GM19438 (cell line): ENCODE data around the gene LUC7L2.
"Not testable (repeated sequence)": the region's sequence is repeated elsewhere in the genome, so short reads cannot be mapped to it uniquely, and the experiment has no call there.

Source experiments
- ATAC-seq: cut with Tn5 transposase; IDR thresholded peaks from one replicate; pipeline ENCODE4 v1.9.1; 2021; ENCODE audit warnings: low read depth; ENCODE audit not compliant: unreplicated experiment

LUC7L2 gene

DNA sequence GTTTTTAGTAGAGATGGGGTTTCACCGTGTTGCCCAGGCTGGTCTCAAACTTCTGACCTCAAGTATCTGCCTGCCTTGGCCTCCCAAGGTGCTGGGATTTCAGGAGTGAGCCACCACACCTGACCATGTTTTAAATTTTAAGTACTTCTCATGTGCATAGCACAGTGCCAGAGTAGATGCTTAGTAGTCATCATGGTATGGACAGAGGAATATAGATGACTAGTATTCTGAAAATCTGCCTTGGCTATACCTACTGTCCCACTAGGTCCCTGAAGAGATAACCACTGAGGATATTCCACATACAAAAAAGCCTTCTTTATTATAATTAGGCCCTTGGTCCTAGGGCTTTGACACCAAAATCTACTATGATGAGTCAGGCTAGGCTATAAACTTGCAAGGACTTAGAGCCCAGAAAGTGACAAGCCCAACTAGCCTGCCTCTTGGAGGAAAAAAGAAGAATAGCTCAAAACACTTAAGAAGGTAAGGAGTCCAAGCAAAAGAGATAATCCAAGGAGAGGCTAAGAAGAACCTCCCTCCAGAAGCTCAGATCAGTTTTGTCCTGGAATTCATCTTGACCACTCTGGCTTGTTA is 34.0 kb downstream of the LUC7L2 start:
- ATAC-seq = no peak

DNA sequence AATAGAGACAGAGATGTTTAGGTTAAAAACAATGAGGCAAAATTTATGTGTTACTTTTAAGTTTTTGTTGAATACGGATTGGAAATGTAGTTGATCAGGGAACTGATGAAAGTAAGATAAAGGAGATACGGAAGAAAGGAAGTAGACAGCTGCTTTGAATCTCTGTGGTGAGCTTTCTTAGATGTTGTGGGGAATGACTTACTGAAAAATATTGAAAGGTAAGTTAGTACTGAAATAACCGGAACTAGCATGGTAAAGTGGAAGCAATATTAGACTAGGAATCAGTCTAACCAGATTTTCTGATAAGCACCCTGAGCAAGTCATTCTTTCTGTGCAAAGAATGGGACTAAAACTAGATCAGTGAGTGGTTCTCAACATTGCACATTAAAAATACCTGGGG is 34.8 kb downstream of the LUC7L2 start:
- no peak for ATAC-seq

DNA sequence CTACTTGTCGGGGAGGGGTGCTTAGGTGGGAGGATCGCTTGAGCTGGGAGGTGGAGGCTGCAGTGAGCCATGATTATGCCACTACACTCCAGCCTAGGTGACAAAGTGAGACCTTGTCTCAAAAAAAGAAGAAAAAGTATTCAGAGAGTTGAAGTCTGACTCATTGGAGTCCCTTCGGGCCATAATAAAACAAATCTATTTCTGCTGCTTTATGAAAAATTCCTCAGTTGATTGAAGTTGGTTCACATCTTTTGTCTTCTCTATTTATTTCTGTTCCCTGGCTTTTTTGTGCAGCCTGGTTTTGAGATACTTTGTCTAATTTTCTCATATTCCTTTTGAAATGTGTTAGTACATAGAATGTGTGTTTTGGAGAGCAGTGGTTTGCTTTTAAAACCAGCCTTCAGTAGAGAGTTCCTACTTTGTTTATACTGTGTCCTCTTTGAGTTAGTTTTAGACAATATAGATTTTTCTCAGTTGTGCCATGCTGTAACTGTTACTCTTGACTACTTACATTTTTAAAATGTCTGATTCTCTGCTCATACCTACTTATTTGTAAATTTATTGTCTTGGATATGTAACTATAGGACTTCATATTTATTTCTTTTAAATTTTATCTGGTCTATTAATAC is 36.7 kb downstream of the LUC7L2 start:
- no peak for ATAC-seq

DNA sequence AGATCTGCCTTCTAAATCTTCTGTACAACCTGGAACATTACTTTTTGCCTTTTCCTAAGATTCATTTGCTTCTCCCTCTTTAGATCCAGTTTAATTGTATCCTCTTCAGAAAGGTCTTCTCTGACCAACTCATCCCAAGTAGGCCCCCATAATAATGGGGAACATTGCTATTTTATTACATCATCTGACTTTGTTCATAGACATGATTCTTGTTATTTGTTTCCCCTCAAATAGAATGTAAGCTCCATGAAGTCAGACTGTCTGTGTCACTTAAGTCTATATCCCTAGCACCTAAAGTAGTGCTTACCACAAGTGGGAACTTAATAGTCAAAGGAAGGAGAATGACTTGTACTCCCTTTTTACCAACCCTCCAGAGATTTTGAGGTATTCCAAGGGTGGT is 37.5 kb downstream of the LUC7L2 start:
- no peak for ATAC-seq

DNA sequence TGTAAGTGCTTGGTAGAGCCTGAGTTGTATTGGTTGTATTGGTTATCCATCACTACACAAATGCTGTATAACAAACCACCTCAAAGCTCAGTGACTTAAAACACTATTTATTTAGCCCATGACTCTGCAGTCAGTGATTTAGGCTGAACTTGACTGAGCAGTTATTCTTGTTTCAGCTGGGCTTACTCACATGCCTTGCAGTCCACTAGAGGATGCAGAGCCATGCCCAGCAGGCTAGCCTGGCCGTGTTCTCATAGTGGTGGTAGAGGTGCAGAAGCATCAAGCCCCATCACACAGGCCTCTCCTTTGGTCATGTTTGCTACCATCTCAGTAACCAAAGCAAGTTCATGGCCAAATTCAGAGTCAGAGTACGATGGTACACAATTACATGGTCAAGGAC is 43.9 kb downstream of the LUC7L2 start:
- no peak for ATAC-seq

DNA sequence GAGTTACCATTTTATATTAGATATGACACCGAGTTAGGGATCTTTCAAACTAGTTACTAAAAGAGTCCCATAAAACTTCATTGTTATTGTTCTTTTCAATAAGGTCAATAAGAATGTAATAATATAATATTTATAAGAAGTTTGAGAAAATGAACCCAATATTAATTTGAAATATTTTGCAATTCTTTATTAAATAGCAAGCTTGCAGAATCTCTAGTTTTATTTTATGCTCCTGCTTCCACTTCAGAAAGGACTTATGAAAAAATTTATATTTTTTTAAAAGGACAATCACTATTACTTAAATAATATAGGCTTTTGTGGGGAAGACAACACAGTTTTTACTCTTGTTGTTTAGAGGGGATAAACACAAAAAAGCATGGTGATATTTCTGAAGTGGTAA is 47.9 kb downstream of the LUC7L2 start:
- no peak for ATAC-seq

DNA sequence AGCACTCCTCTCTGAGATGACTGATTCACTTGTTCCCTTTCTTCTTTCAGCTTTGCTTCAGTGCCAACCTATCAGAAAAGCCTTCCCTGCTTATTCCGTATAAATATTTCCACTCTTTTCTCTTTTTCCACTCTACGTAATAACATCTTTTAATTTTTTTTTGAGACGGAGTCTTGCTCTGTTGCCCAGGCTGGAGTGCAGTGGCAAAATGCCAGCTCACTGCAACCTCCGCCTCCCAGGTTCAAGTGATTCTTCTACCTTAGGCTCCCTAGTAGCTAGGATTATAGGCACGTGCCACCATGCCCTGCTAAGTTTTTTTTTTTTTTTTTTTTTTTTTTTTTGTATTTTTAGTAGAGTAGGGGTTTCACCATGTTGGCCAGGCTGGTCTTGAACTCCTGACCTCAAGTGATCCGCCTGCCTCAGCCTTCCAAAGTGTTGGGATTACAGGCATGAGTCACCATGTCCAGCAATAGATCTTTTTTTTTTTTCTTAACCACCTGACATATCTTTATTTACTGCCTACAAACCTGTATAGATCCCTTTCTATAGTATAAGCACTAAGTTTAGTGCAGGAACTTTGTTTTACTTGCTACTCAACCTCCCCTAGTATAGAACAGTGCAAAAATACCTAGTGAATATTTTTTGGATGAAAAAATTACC is 55.2 kb downstream of the LUC7L2 start:
- not testable (repeated sequence) for ATAC-seq

DNA sequence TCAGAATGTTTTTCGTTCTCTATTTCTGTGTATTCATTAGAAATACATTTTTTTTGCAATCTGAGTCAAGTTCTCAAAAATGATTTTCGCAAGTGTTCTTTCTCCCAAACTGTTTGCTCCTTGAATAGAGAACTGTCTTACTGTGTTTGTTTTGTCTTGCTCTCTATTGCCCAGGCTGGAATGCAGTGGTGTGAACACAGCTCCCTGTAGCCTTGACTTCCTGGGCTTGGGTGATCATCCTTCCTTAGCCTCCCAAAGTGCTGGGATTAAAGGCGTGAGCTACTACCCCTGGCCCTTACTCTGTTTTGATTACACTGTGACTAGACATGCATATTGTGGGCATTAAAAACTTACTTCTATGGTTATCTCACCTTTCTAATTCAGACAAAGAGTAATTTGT is 56.7 kb downstream of the LUC7L2 start:
- ATAC-seq = no peak

DNA sequence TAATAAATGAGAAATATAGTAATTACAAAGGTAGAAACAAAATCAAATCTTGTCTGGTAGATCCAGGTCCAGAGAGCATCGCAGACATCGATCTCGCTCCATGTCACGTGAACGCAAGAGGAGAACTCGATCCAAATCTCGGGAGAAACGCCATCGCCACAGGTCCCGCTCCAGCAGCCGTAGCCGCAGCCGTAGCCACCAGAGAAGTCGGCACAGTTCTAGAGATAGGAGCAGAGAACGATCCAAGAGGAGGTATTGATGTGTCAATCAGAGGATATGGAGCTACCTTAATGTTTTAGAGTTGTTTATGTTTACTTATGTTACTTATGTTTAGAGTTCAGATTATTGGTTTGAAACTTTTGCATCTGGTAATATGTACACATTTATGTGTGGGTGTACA is 57.8 kb downstream of the LUC7L2 start:
- ATAC-seq = no peak

DNA sequence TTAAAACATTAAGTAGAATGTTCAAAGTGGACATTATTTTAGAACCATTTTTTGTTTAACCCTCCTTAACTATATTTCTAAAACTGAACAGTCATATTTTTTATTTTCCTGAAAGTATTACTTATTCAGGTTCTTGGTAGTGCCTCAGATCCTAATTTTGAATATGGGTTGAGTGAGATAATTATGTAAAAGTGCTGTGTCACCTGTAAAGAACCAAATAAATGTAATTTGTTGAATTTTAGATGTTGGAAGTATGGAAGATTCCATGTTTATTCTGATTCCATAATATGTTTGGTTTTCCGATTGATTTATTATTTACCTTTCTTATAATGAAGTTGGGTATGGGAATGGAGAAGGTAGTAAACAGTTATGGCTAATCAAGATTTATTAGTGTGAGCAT is 61.4 kb downstream of the LUC7L2 start:
- no peak for ATAC-seq

DNA sequence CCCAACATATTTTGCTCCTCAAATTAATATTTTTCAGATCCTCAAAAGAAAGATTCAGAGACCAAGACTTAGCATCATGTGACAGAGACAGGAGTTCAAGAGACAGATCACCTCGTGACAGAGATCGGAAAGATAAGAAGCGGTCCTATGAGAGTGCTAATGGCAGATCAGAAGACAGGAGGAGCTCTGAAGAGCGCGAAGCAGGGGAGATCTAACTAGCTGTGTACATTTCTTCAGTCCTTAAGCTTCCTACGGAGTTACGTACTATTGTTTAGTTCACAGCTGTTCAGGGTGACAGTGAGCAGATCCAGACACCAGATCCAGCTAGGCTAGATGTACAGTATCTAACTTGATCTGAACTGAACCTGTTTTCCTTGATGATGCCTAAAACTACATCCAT is 62.4 kb downstream of the LUC7L2 start:
- ATAC-seq = no peak

DNA sequence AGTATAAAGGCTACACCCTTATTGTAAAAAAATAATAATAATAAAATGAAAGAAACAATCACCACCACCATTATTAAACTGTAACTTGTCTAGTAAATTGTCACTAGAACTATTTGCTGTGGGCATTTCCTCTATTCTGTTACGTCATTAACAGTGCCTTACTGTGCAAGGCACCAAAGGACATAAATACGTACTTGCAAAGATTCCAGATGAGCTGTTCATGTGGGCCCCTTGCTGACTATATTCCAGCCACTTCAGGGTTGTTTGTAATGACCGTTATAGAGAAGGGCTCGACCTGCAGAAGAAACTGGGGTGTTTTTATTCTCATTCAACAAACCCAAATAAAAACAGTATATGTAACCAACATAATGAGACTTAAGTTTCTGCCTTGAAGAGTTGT is 63.4 kb downstream of the LUC7L2 start:
- ATAC-seq = no peak

DNA sequence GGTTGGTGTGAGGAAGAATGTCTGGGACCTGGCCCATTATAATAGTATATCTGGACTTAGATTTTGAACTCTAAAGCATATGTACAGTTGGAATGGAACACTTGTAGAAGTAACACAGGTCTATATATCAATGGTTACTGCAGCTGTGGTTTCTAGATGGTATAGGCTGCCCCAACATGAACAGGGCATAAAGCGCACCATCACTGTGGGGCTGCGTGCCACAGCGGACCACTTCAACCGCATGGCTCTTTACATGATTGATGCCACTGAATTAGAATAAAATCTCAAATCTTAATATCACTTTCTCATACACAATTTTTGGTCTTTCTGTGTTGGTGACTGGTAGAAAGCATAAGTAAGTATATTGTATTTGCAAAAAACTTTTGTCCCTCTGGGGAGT is 64.3 kb downstream of the LUC7L2 start:
- no peak for ATAC-seq

DNA sequence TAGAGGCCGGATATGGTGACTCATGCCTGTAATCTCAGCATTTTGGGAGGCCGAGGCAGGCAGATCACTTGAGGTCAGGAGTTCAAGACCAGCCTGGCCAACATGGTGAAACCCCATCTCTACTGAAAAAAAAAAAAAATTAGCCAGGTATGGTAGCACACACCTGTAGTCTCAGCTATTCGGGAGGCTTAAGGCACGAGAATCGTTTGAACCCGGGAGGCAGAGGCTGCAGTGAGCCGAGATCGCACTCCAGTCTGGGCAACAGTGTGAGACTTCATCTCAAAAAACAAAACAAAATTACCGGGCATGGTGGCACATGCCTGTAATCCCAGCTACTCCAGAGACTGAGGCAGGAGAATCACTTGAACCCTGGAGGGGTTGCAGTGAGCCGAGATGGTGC is 66.0 kb downstream of the LUC7L2 start:
- not testable (repeated sequence) for ATAC-seq

DNA sequence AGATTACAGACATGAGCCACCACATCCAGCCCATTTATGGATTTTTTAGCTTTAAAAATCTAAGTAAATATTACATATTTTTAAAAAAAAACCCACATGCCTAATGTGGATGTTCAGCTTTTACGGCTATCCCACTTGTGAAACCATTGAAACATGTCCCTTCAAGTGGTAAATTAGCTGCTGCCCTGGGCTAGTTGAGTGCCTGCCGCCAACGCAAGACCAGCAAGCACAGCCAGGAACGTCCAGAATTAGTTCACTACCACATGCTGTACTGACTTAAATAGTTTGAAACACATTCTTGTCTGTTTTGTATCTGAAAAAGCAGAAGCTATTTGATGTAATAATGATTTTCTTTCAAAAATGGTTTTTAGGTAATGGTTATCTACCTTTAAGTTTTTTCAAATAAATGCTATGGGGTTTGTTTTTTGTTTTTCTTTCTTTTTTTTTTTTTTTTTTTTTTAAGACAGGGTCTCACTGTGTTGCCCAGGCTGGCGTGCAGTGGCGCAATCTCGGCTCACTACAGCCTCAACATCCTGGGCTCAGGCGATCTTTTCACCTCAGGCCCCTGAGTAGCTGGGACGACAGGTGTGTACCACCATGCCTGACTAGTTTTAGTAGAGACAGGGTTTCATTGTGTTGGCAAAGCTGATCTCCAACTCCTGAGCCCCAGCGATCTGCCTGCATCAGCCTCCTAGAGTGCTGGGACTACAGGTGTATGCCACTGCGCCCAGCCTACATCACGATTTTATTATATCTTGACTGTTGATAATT is 66.7 kb downstream of the LUC7L2 start:
- no peak for ATAC-seq

DNA sequence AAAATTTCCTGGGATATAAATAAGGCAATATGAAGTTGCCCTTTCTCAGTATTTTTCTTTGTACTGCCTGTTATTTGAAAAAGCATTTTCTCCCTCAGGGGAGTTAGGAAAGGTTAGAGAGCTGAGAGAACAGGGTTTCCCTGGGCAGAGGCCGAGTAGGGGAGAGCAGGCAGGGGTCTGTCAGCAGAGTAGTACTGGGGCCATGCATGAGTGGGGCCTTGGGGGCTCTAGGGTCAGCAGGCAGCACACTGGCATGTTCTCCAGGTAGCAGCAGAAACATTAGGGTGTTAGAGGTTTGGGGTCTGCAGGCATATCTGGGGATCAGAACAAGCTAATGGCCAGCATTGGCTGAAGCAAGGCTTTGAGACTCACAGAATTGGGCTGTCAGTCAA is 67.3 kb downstream of the LUC7L2 start:
- no peak for ATAC-seq

DNA sequence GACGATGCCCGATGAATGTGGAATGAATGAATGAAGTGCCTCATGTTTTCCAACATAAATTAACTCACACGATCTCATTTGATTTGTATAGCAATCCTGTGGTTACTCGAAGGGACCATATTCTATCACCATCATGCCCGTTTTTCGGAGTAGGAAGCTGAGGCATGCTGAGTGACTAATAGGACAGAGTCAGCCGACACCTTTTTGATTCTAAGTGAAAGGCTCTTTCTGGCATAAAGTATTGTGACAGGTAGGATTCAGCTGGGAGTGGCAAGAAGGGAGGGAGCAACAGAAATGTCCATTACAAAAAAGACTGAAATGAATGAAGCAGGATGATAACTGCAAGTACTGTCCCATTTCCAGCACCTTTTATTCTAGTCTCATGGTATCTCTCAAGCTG is 68.1 kb downstream of the LUC7L2 start:
- no peak for ATAC-seq

DNA sequence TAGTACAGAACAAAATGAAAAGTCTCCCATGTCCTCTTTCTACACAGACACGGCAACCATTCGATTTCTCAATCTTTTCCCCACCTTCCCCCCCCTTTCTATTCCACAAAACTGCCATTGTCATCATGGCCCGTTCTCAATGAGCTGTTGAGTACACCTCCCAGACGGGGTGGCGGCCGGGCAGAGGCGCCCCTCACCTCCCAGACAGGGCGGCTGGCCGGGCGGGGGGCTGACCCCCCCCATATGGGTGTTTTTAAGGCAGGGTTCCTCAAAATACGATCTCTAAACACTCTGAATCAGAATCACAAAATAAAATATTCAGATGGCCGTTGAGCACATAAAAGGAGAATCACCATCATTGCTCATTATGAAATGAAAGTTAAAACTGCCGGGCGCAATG is 70.0 kb downstream of the LUC7L2 start:
- ATAC-seq = not testable (repeated sequence)

DNA sequence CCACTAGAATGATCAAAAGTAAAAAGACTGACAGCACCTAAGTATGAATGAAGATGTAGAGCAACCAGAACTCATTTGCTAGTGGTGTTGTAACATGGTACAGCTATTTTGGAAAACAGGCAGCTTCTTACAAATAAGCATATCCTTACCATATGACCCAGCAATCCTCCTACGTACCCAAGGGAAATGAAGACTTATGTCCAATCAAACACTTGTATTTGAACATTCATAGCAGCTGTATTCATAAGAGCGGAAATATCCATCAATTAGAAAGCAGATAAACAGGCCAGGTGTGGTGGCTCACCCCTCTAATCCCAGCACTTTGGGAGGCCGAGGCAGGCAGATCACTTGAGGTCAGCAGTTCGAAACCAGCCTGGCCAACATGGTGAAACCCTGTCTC is 70.7 kb downstream of the LUC7L2 start:
- ATAC-seq = no peak

DNA sequence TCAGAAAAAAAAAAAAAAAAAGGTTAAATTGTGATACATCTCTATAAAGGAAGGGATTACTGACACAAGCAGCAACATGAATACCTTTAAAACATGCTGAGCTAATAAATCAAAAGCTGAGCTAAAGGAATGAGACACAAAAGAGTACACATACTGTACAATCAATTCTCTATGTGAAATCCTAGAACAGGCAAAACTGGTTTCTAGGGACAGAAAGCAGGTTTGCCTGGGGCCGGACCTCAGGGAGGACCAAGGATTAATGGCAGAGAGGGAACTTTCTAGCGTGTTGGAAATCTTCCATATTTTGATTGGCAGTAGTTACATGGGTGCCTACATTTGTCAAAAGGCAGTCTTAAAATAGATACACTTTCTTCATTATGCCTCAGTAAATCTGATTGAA is 71.3 kb downstream of the LUC7L2 start:
- ATAC-seq = no peak

DNA sequence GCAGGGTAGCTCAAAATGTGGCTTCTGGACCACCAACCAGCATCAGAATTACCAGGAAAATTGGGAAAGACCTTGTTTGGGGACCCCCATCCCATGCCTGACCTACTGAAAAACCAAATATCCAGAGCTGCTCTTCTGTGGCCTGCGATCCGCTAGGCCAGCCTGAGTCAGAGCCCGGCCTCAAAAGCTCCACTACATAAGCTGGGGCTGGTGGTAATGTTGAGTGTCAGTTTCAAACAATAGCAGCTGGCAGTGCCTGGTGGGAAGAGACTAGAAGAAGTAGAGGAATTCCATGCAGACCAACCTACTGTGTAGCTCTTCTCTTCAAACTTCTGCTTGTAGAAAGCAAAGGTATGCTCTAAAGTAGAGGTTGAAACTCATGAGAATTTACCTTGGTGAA is 71.8 kb downstream of the LUC7L2 start:
- ATAC-seq = no peak

DNA sequence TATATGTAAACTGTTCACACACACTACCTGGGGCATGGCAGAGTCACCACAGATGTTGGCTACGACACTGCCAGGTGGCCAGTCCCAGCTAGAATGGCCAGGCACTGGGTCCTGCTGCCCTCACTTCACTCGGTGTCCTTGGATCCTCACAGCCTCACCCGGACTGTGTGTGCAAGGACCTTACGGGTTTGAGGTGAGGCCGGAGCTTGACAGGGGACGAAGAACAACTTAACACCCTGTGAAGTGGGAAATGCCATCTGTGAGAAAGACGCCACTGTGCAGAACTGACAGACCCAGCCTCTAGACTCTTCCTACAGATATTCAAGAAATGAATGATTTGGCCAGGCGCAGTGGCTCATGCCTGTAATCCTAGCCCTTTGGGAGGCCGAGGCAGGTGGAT is 77.1 kb downstream of the LUC7L2 start:
- no peak for ATAC-seq
